ENCODE measurements around the gene ZNF311. TPM values are rescaled to one million over a fixed set of nuclear protein-coding genes. Genes with fewer than 3 reads are reported as not detected.
A peak's percentile ranks its signal among the peaks of the same experiment; 100 is the strongest.
"Not testable (repeated sequence)": the region's sequence is repeated elsewhere in the genome, so short reads cannot be mapped to it uniquely, and the experiment has no call there.

Gene ZNF311
- total RNA-seq, 2 donors from 2014 or later = not detected

GRCh38 chr6:28953039-28953584 is 52.0 kb downstream of the ZNF311 start:
- TF ChIP-seq CTCF (IDR thresholded peaks at IDR 0.05) = no peak
- TF ChIP-seq POLR2A (IDR thresholded peaks at IDR 0.05) = no peak
- Histone ChIP-seq H3K4me3 (peak overlapping the region in 1 of 2 donors; percentile 7), H3K27me3 (no peaks in the 10 kb centered on the region), H3K27ac (no peak overlapping the region), H3K36me3 (replicated peaks in 1 of 2; ENCODE audit: insufficient read depth in 1 of 2, low read depth in 2 of 2) (no peaks in the 10 kb centered on the region), H3K9me3 (no peaks in the 10 kb centered on the region), H3K4me1 (peaks cover 9% of the 10 kb centered on the region)
- 11% methylated on average over 13 of the region's 13 CpGs for WGBS, 2 donors
- intact Hi-C loops (cut with DNase I) = no loop called here
- ATAC-seq = peak; percentile 58
- DNase-seq = peak; percentile 50 to 60 (median 56)

- H3K36me3 ChIP-seq (replicated peaks in 1 of 2; ENCODE audit: insufficient read depth in 1 of 2, low read depth in 2 of 2); H3K4me1 ChIP-seq; ATAC-seq; DNase-seq; H3K27ac ChIP-seq; H3K9me3 ChIP-seq; H3K27me3 ChIP-seq; intact Hi-C loops (cut with DNase I); H3K4me3 ChIP-seq: not testable (repeated sequence)
- 92 to 96% methylated on average over 19 to 41 of the region's 41 CpGs for WGBS, 2 donors
These were observed 55.4 kb downstream of the ZNF311 start for GRCh38 chr6:28949656-28950195.

- ATAC-seq (no peak), DNase-seq (no peak)
- Histone ChIP-seq H3K4me3 (no peak overlapping the region), H3K27me3 (no peaks in the 10 kb centered on the region), H3K4me1 (peaks cover 7% of the 10 kb centered on the region), H3K27ac (no peak overlapping the region), H3K36me3 (replicated peaks in 1 of 2; ENCODE audit: insufficient read depth in 1 of 2, low read depth in 2 of 2) (no peaks in the 10 kb centered on the region), H3K9me3 (no peaks in the 10 kb centered on the region)
- 76 to 78% methylated on average over 23 of the region's 23 CpGs for WGBS, 2 donors
- TF ChIP-seq CTCF (IDR thresholded peaks at IDR 0.05) (no peak), POLR2A (IDR thresholded peaks at IDR 0.05) (no peak)
- intact Hi-C loops (cut with DNase I) = no loop called here
These were observed 56.2 kb downstream of the ZNF311 start for GRCh38 chr6:28948782-28949486.

GRCh38 chr6:28947831-28948270 is 57.3 kb downstream of the ZNF311 start:
- no peak for ATAC-seq
- DNase-seq = no peak

GRCh38 chr6:28947067-28947765 is 57.9 kb downstream of the ZNF311 start:
- Histone ChIP-seq H3K27ac (no peak overlapping the region), H3K27me3 (no peaks in the 10 kb centered on the region), H3K36me3 (replicated peaks in 1 of 2; ENCODE audit: insufficient read depth in 1 of 2, low read depth in 2 of 2) (no peaks in the 10 kb centered on the region), H3K9me3 (no peaks in the 10 kb centered on the region), H3K4me3 (no peak overlapping the region), H3K4me1 (peaks cover 12% of the 10 kb centered on the region)
- TF ChIP-seq POLR2A (IDR thresholded peaks at IDR 0.05) = no peak
- TF ChIP-seq CTCF (IDR thresholded peaks at IDR 0.05) = no peak
- ATAC-seq = no peak
- 62 to 76% methylated on average over 6 of the region's 6 CpGs for WGBS, 2 donors
- no peak for DNase-seq
- intact Hi-C loops (cut with DNase I) = no loop called here

More at GRCh38 chr6:28947831-28948270, 57.3 kb downstream of the ZNF311 start:
- 96 to 100% methylated on average over 1 of the region's 1 CpG for WGBS, 2 donors
- TF ChIP-seq POLR2A (IDR thresholded peaks at IDR 0.05) = no peak
- H3K27me3 ChIP-seq = no peaks in the 10 kb centered on the region
- H3K4me3 ChIP-seq = no peak overlapping the region
- H3K27ac ChIP-seq = no peak overlapping the region
- H3K36me3 ChIP-seq (replicated peaks in 1 of 2; ENCODE audit: insufficient read depth in 1 of 2, low read depth in 2 of 2) = no peaks in the 10 kb centered on the region
- no peaks in the 10 kb centered on the region for H3K9me3 ChIP-seq
- peaks cover 10% of the 10 kb centered on the region for H3K4me1 ChIP-seq
- intact Hi-C loops (cut with DNase I) = no loop called here
